Gastroesophageal sphincter (tissue), 4 donors: Measurements from ENCODE around the gene KASH5. TPM values are rescaled to one million over a fixed set of nuclear protein-coding genes. Genes with fewer than 3 reads are reported as not detected.

Experiments used
- ATAC-seq: fragments of 150-250 bp; one replicate; pipeline ENCODE4 v1.9.1; 2016; ENCODE audit warnings: mild to moderate bottlenecking, moderate library complexity
- H3K27ac ChIP-seq, 4 donors: fragments of 200-600 bp; sonication (generic) in 3 of 4; 1 replicate in 3 of 4; 2 replicates in 1 of 4; pipeline ENCODE4 v1.5.1; 2016 to 2019
- H3K27me3 ChIP-seq: fragments of 200-600 bp; sonication (generic); one replicate; pipeline ENCODE4 v1.5.1; 2019
- H3K36me3 ChIP-seq, 2 donors: fragments of 200-600 bp; sonication (generic); one replicate each; pipeline ENCODE4 v1.5.1; 2019; ENCODE audit warnings: control low read depth in 1 of 2
- H3K4me1 ChIP-seq, 3 donors: fragments of 200-600 bp; sonication (generic); 1 replicate in 2 of 3; 2 replicates in 1 of 3; pipeline ENCODE4 v1.5.1; 2016 to 2019; ENCODE audit warnings: control low read depth in 2 of 3
- H3K4me3 ChIP-seq, 2 donors: fragments of 200-600 bp; sonication (generic); one replicate each; pipeline ENCODE4 v1.5.1; 2019; ENCODE audit warnings: mild to moderate bottlenecking in 1 of 2, moderate library complexity in 1 of 2
- H3K9me3 ChIP-seq, 3 donors: fragments of 200-600 bp; sonication (generic); one replicate each; pipeline ENCODE4 v1.5.1; 2017 to 2019; ENCODE audit warnings: control low read depth in 2 of 3
- CTCF ChIP-seq, 4 experiments: fragments of 200-600 bp in 2 of 4; fragments of 450-650 bp in 2 of 4; sonication (generic) in 1 of 4; IDR thresholded peaks; one replicate each; pipeline ENCODE4 v1.5.1; 2017 to 2019; ENCODE audit warnings: antibody characterized with exemption in 4 of 4, mild to moderate bottlenecking in 2 of 4, moderate library complexity in 2 of 4
- EP300 ChIP-seq: sonication (generic); formaldehyde crosslinking; IDR thresholded peaks from one replicate; pipeline ENCODE4 v1.6.1; 2017; ENCODE audit warnings: antibody characterized with exemption, mild to moderate bottlenecking
- POLR2A ChIP-seq, 2 donors: fragments of 450-650 bp; IDR thresholded peaks; one replicate each; pipeline ENCODE4 v1.6.1; 2017; ENCODE audit warnings: antibody characterized with exemption in 2 of 2, mild to moderate bottlenecking in 2 of 2, moderate library complexity in 1 of 2
- POLR2AphosphoS5 ChIP-seq: sonication (generic); formaldehyde crosslinking; IDR thresholded peaks from one replicate; pipeline ENCODE4 v1.6.1; 2017; ENCODE audit warnings: antibody characterized with exemption
- WGBS, 2 donors: methylation state at CpG; one replicate each; pipeline ENCODE4 v1.1.5; 2018; ENCODE audit warnings: low coverage in 1 of 2; 5-methylcytosine and 5-hydroxymethylcytosine counted together
- total RNA-seq, 4 donors: library from RNA; depleted of rRNA; stranded (reverse); fragments of >200 nt; gene quantifications; one replicate each; pipeline ENCODE4 v1.1.0, GENCODE V29; 2016

Gene KASH5
- total RNA-seq, 4 donors from 2014 or later: not detected

GRCh38 chr19:49398001-49398615 lies 10.1 kb downstream of the KASH5 start:
- H3K4me3 ChIP-seq: no peak overlapping the region
- H3K27ac ChIP-seq: no peak overlapping the region
- no peak for TF ChIP-seq POLR2AphosphoS5
- TF ChIP-seq EP300: no peak
- TF ChIP-seq POLR2A (IDR thresholded peaks at IDR 0.05): no peak
- no peaks in the 10 kb centered on the region for H3K9me3 ChIP-seq
- ATAC-seq: no peak
- H3K36me3 ChIP-seq: no peaks in the 10 kb centered on the region
- WGBS, 2 donors: 58 to 67% methylated on average over 7 of the region's 11 CpGs
- peaks cover 48% of the 10 kb centered on the region for H3K27me3 ChIP-seq
- no peaks in the 10 kb centered on the region for H3K4me1 ChIP-seq

GRCh38 chr19:49398931-49399330 lies 10.9 kb downstream of the KASH5 start:
- WGBS, 2 donors: 69% methylated on average over 6 of the region's 6 CpGs; no CpG with 5 or more reads in 1 of the 2 donors
- no peaks in the 10 kb centered on the region for H3K9me3 ChIP-seq

GRCh38 chr19:49400029-49400428 lies 12.0 kb downstream of the KASH5 start:
- TF ChIP-seq POLR2A (IDR thresholded peaks at IDR 0.05) (no peak), POLR2AphosphoS5 (no peak), EP300 (no peak), CTCF (IDR thresholded peaks at IDR 0.05) (no peak)
- H3K27me3 ChIP-seq: peaks cover 34% of the 10 kb centered on the region
- no peaks in the 10 kb centered on the region for H3K36me3 ChIP-seq
- ATAC-seq: no peak
- H3K4me1 ChIP-seq: no peaks in the 10 kb centered on the region
- H3K9me3 ChIP-seq: no peaks in the 10 kb centered on the region
- no peak overlapping the region for H3K27ac ChIP-seq
- no peak overlapping the region for H3K4me3 ChIP-seq
- 53 to 67% methylated on average over 4 to 5 of the region's 6 CpGs for WGBS, 2 donors

More at GRCh38 chr19:49398931-49399330, 10.9 kb downstream of the KASH5 start:
- no peak for ATAC-seq
- H3K27me3 ChIP-seq: peaks cover 45% of the 10 kb centered on the region
- H3K4me3 ChIP-seq: no peak overlapping the region
- no peak overlapping the region for H3K27ac ChIP-seq
- no peaks in the 10 kb centered on the region for H3K4me1 ChIP-seq
- TF ChIP-seq POLR2AphosphoS5 (no peak), CTCF (IDR thresholded peaks at IDR 0.05) (no peak), EP300 (no peak), POLR2A (IDR thresholded peaks at IDR 0.05) (no peak)
- no peaks in the 10 kb centered on the region for H3K36me3 ChIP-seq

- H3K36me3 ChIP-seq: no peaks in the 10 kb centered on the region
- H3K4me1 ChIP-seq: no peaks in the 10 kb centered on the region
- no peak overlapping the region for H3K4me3 ChIP-seq
- no peak for TF ChIP-seq EP300
- TF ChIP-seq CTCF (IDR thresholded peaks at IDR 0.05): no peak
- TF ChIP-seq POLR2AphosphoS5: no peak
- TF ChIP-seq POLR2A (IDR thresholded peaks at IDR 0.05): no peak
- no peak for ATAC-seq
- no peak overlapping the region for H3K27ac ChIP-seq
- 78% methylated on average over 1 of the region's 7 CpGs; no CpG with 5 or more reads in 1 of the 2 donors for WGBS, 2 donors
- H3K9me3 ChIP-seq: no peaks in the 10 kb centered on the region
- H3K27me3 ChIP-seq: peaks cover 21% of the 10 kb centered on the region
Observed at GRCh38 chr19:49403404-49404187, 15.5 kb downstream of the KASH5 start.

GRCh38 chr19:49407079-49407478 lies 19.0 kb downstream of the KASH5 start:
- Histone ChIP-seq H3K27ac (no peak overlapping the region), H3K9me3 (no peaks in the 10 kb centered on the region), H3K4me3 (no peak overlapping the region), H3K4me1 (no peaks in the 10 kb centered on the region), H3K27me3 (peaks cover 34% of the 10 kb centered on the region), H3K36me3 (no peaks in the 10 kb centered on the region)
- TF ChIP-seq CTCF (IDR thresholded peaks at IDR 0.05): no peak
- TF ChIP-seq POLR2AphosphoS5: no peak
- TF ChIP-seq EP300: no peak
- TF ChIP-seq POLR2A (IDR thresholded peaks at IDR 0.05): no peak
- no peak for ATAC-seq
- WGBS, 2 donors: 48 to 72% methylated on average over 3 to 7 of the region's 7 CpGs
